Ureter (tissue), 1 donor: ENCODE measurements around the gene KNOP1. TPM values are rescaled to one million over a fixed set of nuclear protein-coding genes. Genes with fewer than 3 reads are reported as not detected.

Experiments
- DNase-seq: peaks from one replicate; pipeline ENCODE4 v3.0.0-alpha.2; 2020; ENCODE audit warnings: low spot score
- total RNA-seq: library from RNA; stranded (reverse); gene quantifications from one replicate; pipeline ENCODE4 v1.2.4, GENCODE V29; 2023
- donor health status: DM: yes; HTN: yes; CAD: no.

KNOP1 gene
- 27.4 TPM for total RNA-seq

GRCh38 chr16:19717741-19718623 lies at the start of gene KNOP1, which contains the start of gene IQCK:
KNOP1 (minus strand) TSS chr16:19718227; CDS start chr16:19715035, 3,192 bp downstream.
IQCK (plus strand) TSS chr16:19718271; CDS start chr16:19718307, 36 bp downstream.
- DNase-seq: peak; percentile 88

GRCh38 chr16:19767497-19767896 lies 49.5 kb upstream of the KNOP1 start:
- DNase-seq: no peak

GRCh38 chr16:19766988-19767387 lies 49.0 kb upstream of the KNOP1 start:
- no peak for DNase-seq

GRCh38 chr16:19766554-19766884 lies 48.5 kb upstream of the KNOP1 start:
- no peak for DNase-seq

- DNase-seq: peak; percentile 50
Observed at GRCh38 chr16:19765860-19766553, 48.0 kb upstream of the KNOP1 start.

- no peak for DNase-seq
Observed at GRCh38 chr16:19760356-19761060, 42.5 kb upstream of the KNOP1 start.

- no peak for DNase-seq
Observed at GRCh38 chr16:19757762-19758595, 40.0 kb upstream of the KNOP1 start.

- DNase-seq: no peak
Observed at GRCh38 chr16:19757026-19757425, 39.0 kb upstream of the KNOP1 start.

- no peak for DNase-seq
Observed at GRCh38 chr16:19755268-19755667, 37.2 kb upstream of the KNOP1 start.

GRCh38 chr16:19754644-19755036 lies 36.6 kb upstream of the KNOP1 start:
- DNase-seq: no peak

GRCh38 chr16:19753815-19754643 lies 36.0 kb upstream of the KNOP1 start:
- no peak for DNase-seq

GRCh38 chr16:19751478-19752385 lies 33.7 kb upstream of the KNOP1 start:
- DNase-seq: no peak

GRCh38 chr16:19749571-19750080 lies 31.6 kb upstream of the KNOP1 start:
- DNase-seq: no peak

GRCh38 chr16:19748389-19749168 lies 30.6 kb upstream of the KNOP1 start:
- DNase-seq: no peak

GRCh38 chr16:19746561-19746960 lies 28.5 kb upstream of the KNOP1 start:
- no peak for DNase-seq

- no peak for DNase-seq
Observed at GRCh38 chr16:19745286-19746010, 27.4 kb upstream of the KNOP1 start.

GRCh38 chr16:19744670-19745069 lies 26.6 kb upstream of the KNOP1 start:
- no peak for DNase-seq

- no peak for DNase-seq
Observed at GRCh38 chr16:19743816-19744159, 25.8 kb upstream of the KNOP1 start.
